SKM-1 treated with dmso at 0.1 percent for 144 hours (cell line): ENCODE results near the gene SMIM9.

Experiments used
- DNase-seq: peaks from one replicate; lab custom pipeline; 2025; ENCODE audit not compliant: unreplicated experiment; lab: John Stamatoyannopoulos, UW

Gene SMIM9

GRCh38 chrX:154784149-154784995 lies 50.1 kb downstream of the SMIM9 start:
- DNase-seq: peak; percentile 14

DNA sequence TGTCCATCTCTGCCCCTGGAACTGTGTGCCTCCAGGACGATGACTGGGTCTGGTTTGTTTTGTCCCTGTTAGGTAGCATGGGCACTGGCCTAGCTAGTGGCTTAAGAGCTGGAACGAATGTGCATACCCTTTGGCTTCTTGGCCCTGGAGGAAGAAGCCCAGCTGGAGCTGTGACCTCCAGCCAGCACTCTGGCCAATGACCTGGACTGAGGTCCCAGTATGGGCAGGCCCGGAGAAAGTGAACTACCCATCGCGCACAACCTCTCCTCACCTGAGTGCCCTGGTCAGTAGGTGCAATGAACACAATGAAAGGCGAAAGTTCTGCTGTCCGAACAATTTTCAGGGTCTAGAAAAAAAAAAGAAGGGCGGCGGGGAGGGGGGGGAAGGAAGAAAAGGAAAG lies 53.5 kb downstream of the SMIM9 start:
- no peak for DNase-seq

DNA sequence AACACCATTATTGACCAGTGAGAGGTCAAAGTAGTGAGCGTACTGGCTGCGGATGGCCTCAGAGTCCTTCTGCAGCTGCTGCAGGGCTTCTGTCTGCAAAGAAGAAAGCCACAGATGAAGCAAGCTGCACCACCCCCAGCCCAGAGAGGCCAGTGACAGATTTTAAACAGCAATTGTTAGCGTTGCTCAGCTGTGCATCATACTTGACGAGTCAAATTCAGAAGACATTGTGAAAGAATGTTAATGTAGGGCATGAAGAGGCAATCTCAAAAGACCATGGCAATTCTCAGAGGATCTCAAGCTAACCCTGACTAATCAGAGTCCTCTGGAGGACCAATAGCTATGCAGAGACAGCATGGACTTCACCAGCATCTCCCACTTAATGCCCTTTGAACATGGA lies 55.2 kb downstream of the SMIM9 start:
- no peak for DNase-seq

- no peak for DNase-seq
Measured at GRCh38 chrX:154776753-154777152, 57.7 kb downstream of the SMIM9 start.

DNA sequence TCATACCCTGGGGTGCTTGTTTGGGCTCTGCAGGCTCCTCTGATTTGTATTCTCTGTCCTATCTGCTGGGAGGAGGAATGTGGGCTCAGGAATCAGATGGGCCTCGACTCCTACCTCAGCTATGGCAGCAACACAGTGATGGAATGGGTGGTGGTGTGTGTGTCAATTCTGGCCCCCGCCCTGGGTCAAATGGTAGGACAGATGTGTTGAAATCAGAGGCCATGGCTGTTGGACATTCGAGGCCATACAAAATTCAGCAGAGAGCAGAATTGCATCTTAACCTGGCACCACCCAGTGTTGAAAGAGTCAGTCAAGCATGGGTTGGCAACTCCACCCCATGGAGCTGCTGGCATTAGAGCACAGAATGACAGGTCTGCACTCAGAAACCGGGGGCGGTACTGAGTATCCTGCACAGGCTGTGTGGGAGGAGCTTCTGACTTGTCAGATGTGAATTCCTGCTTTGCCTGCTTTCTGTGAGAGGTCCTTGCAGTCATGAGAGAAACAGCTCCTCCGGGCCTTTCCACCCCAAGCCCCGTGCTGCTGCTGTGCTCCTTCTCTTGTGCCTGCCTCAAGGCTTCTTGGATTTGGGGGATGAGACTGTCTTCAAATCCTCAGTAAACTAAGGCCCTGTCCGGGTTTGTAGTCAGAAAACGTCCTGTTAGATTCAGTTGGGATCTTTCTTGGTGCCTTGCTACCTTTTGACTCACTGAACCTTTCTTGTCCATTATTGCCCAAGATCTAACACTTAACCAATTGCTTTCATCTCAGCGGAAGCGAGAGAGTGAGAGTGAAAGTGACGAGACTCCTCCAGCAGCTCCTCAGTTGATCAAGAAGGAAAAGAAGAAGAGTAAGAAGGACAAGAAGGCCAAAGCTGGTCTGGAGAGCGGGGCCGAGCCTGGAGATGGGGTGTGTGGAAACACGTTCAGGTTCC lies 58.8 kb downstream of the SMIM9 start:
- DNase-seq: no peak

DNA sequence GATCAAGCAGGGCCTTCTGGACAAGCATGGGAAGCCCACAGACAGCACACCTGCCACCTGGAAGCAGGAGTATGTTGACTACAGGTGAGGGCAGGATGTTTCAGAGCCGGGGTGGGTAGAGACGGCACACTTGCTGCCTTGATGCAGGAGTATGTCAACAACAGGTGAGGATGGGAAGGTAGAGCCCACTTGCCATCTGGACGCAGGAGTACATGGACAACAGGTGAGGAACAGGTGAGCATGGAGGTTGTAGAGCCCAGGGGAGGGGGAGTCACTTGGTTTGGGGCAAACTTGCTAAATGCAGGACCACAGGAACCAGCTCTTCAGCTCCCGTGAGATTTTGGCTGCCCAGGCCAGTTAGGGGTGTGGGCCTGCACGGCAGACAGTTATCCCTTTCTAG lies 59.8 kb downstream of the SMIM9 start:
- no peak for DNase-seq
